Amygdala (tissue), 56 donors: ENCODE data around the gene BST1.

Experiments
- DNase-seq, 56 donors: peaks; one replicate each; lab custom pipeline; 2025; lab: John Stamatoyannopoulos, UW

The BST1 gene

DNA sequence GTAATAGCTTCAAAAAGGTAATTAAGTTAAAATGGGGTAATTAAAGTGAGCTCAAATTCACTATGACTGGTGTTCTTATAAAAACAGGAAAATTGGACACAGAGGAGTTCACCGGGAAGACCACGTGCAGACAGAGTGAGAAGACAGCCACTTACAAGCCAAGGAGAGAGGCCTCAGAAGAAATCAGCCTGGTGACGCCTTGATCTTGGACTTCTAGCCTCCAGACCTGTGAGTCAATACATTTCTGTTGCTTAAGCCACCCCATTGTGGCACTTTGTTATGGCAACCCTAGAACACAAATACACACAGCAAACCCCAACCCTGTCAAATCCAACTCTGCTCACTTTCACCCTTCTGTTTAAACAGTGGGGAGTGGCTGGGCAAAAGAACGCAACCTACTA lies 71.2 kb downstream of the BST1 start:
- DNase-seq = no peak

DNA sequence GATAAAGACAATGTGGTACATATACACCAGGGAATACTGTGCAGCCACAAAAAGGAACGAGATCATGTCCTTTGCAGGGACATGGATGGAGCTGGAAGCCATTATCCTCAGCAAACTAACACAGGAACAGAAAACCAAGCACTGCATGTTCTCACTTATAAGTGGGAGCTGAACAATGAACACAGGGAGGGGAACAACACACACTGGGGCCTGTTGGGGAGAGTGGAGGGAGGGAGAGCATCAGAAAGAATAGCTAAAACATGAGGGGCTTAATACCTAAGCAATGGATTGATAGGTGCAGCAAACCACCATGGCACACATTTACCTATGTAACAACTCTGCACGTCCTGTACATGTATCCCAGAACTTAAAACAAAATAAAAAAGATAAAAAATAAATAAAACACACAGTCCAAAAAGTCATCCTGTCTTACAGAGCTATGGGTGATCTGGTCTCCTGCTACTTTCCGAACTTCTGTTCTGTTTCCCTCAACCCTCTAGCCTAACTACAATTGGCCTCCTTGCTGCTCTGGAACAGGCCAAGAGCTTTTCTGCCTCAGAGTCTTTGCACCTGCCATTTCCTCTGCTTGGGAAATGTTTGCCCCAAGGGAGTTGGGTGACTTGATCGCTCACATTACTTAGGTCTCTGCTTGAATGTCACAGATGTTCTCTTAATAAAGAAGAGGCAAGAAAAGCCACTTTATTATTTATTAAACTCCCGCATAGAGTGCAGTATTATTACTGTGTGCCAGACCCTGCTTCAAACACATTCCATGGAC lies 74.2 kb downstream of the BST1 start:
- DNase-seq = no peak

DNA sequence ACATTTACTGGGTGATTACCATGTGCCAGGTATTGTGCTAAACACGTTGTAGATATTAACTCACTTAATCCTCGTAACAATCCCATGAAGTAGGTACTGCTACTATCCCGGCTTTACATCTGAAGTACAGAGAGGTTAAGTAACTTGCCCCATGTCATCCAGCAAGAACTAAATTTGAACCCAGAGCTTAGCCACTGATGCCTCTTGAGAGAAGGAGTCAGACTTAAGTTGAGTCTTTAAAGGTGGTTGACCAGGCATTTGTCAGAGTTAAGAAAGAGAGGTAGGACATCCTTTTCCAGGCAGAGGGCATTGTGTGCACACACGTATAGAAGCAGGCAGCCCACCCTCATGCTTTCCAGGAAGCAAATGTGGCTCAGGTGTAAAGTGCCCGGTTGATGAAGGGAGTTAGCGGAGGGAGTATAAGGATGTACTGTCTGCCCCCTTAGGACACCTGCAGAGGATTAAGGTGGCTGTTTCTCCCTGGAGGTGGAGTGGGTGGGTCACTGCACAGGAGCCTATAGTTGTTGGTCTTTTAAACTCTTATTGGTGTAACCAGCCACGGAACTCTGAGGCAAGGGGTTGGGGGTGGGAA lies 74.9 kb downstream of the BST1 start:
- DNase-seq = no peak

DNA sequence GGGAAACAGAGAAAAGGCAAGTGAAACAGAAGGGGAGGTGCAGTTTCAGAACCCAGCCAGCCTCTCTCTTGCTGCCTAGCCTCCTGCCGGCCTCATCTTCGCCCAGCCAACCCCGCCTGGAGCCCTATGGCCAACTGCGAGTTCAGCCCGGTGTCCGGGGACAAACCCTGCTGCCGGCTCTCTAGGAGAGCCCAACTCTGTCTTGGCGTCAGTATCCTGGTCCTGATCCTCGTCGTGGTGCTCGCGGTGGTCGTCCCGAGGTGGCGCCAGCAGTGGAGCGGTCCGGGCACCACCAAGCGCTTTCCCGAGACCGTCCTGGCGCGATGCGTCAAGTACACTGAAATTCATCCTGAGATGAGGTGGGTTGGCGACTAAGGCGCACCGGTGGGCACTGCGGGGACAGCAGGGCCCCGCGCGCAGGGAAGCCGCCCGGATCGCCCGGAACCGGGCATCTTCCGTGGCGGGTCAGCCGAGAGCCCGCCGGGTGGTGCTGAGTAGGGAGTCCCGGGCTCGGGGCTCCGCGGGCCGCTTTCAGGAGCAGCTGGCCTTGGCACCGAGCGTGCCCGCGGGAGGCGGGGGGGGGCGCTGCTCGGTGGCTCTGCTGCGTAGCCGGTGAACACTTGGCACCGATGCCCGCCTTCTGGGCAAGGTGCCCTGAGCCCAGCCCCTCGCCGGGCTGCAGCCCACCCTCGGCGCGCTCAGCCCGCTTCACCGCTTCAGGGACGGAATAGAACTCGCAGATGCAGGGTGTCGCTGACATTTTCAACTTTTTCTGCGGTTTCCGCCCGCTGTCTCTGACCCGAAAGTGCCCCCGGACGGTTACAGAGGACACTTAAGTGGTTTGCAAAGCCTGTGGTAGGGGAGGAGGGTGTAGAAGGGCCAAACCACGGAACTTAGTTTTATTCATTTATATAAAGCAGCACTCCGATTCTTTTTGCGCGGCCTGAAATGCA lies 75.7 kb downstream of the BST1 start, which contains the start of gene CD38:
Gene CD38, plus strand, starts transcription at position 40 of the 953 bp plus-strand sequence. Its CDS starts 87 bp downstream, at position 127.
- DNase-seq = peak in 40 of 56 donors; percentile 3 to 70 (median 30)

DNA sequence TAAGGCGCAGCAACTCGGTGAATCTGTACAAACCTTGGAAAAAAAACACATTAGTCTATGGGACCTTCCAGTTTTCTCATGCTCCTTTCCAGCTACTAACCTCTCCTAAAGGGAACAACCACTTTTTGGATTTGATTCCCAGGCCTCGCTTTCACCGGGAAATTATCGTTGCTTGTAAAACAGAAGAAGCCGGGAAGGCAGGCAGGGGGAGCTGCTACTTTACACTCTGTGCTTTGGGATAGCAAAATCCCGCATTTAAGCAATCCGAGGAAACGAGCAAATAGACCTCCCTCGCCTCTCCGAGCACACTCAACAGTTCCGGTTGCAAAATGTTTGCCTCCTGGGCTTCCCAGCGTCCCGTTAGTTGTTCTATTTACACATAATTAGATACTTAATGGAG lies 76.4 kb downstream of the BST1 start:
- peak in 37 of 56 donors; percentile 2 to 61 (median 21) for DNase-seq

DNA sequence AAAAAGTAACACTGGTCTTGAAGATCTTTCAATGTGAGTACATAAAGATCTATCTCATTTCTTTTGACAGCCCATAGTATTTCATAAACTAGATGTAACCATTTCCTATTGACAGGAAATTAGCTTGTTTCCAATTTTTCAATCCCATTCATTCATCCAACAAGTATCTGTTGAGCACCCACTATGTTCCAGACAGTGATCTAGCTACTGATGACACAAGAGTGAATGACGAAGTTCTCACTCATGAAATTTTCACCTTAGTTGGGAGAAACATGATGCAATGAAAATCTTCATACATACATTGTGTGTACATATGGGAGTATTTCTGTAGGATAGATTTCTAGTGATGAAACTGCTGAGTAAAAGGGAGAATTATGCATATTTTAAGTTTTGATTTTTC lies 76.9 kb downstream of the BST1 start:
- no peak for DNase-seq

DNA sequence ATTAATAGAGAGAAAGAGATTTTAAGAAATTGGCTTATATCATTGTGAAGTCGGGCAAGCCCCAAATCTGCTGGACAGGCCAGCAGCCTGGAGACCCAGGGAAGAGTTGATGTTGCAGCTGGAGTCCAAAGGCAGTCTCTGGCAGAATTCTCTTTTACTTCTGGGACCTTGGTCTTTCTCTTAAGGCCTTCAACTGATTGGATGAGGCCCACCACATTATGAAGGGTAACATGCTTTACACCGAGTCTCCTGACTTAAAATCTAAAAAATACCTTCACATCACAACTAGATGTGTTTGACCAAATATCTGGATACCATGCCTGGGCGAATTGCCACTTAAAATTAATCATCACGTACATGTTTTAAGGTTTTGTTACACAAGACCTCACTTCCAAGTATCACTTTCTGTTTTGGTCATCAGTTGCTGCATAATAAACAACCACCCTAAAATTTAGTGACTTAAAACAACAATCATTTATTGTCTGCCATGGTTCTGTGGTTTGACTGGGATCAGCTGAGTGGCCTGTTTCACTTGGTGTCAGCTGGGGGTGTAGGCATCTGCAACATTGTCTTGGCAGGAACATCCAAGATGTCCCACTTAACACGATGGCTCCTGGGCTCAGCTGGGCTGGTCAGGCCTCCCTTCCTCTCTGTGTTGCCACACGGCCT lies 78.7 kb downstream of the BST1 start:
- DNase-seq = no peak
